Activated CD4-positive, alpha-beta T cell treated with anti-CD3 and anti-CD28 coated beads, Interleukin-2, amount 50 U/mL, for 4 hours (primary cell): ENCODE measurements around the gene MAN1A1.

ENCODE experiments used
- DNase-seq, 2 experiments: peaks; one replicate each; pipeline ENCODE4 v3.0.0-alpha.2; 2020

MAN1A1 gene

GRCh38 chr6:119345114-119345513 lies 4.4 kb downstream of the MAN1A1 start:
- no peak for DNase-seq

- DNase-seq = no peak
Observed at GRCh38 chr6:119344306-119344705, 5.3 kb downstream of the MAN1A1 start.

GRCh38 chr6:119343573-119344146 lies 5.9 kb downstream of the MAN1A1 start:
- no peak for DNase-seq

- DNase-seq = no peak
Observed at GRCh38 chr6:119343167-119343566, 6.4 kb downstream of the MAN1A1 start.

- no peak for DNase-seq
Observed at GRCh38 chr6:119342430-119342829, 7.1 kb downstream of the MAN1A1 start.

- no peak for DNase-seq
Observed at GRCh38 chr6:119340796-119341487, 8.6 kb downstream of the MAN1A1 start.

GRCh38 chr6:119339941-119340456 lies 9.6 kb downstream of the MAN1A1 start:
- no peak for DNase-seq

GRCh38 chr6:119337762-119338161 lies 11.8 kb downstream of the MAN1A1 start:
- no peak for DNase-seq

- DNase-seq = no peak
Observed at GRCh38 chr6:119337252-119337651, 12.3 kb downstream of the MAN1A1 start.

GRCh38 chr6:119334535-119335264 lies 14.9 kb downstream of the MAN1A1 start:
- no peak for DNase-seq

GRCh38 chr6:119333707-119334295 lies 15.8 kb downstream of the MAN1A1 start:
- DNase-seq = no peak

GRCh38 chr6:119333063-119333609 lies 16.4 kb downstream of the MAN1A1 start:
- DNase-seq = no peak

GRCh38 chr6:119331663-119332286 lies 17.8 kb downstream of the MAN1A1 start:
- DNase-seq = no peak

GRCh38 chr6:119330520-119331113 lies 18.9 kb downstream of the MAN1A1 start:
- no peak for DNase-seq

GRCh38 chr6:119329794-119330180 lies 19.8 kb downstream of the MAN1A1 start:
- no peak for DNase-seq

- DNase-seq = no peak
Observed at GRCh38 chr6:119328892-119329793, 20.4 kb downstream of the MAN1A1 start.

- DNase-seq = no peak
Observed at GRCh38 chr6:119328254-119328653, 21.3 kb downstream of the MAN1A1 start.

GRCh38 chr6:119327810-119328209 lies 21.8 kb downstream of the MAN1A1 start:
- DNase-seq = no peak

- no peak for DNase-seq
Observed at GRCh38 chr6:119326291-119327005, 23.1 kb downstream of the MAN1A1 start.

GRCh38 chr6:119325559-119326265 lies 23.8 kb downstream of the MAN1A1 start:
- DNase-seq = no peak
